ACC112 (cell line): Measurements from ENCODE around the gene SDE2.

Experiments used
- H2AFZ ChIP-seq: fragments of 200-600 bp; sonication (generic); one replicate; pipeline ENCODE4 v1.6.0; 2017; ENCODE audit warnings: antibody characterized with exemption, low read length; ENCODE audit not compliant: unreplicated experiment
- H3K27ac ChIP-seq: fragments of 200-600 bp; sonication (generic); 2 replicates; pipeline ENCODE4 v1.5.1; 2014; ENCODE audit warnings: low read depth, mild to moderate bottlenecking, antibody characterized with exemption, low read length, moderate library complexity
- H3K27me3 ChIP-seq: fragments of 200-600 bp; sonication (generic); 2 replicates; pipeline ENCODE4 v1.6.1; 2014; ENCODE audit warnings: mild to moderate bottlenecking, antibody characterized with exemption, low read length, moderate library complexity, mixed read lengths; ENCODE audit not compliant: insufficient read depth
- H3K36me3 ChIP-seq: fragments of 200-600 bp; sonication (generic); 2 replicates; pipeline ENCODE4 v1.6.1; 2016; ENCODE audit warnings: mild to moderate bottlenecking, antibody characterized with exemption, low read length, moderate library complexity, mixed read lengths; ENCODE audit not compliant: insufficient read depth
- H3K4me1 ChIP-seq: fragments of 200-600 bp; sonication (generic); one replicate; pipeline ENCODE4 v1.6.1; 2016; ENCODE audit warnings: low read length, mixed read lengths; ENCODE audit not compliant: insufficient read depth, unreplicated experiment, control insufficient read depth
- H3K4me3 ChIP-seq: fragments of 200-600 bp; sonication (generic); 2 replicates; pipeline ENCODE4 v1.5.1; 2014; ENCODE audit warnings: mild to moderate bottlenecking, low read depth, low read length
- H3K79me2 ChIP-seq: fragments of 200-600 bp; sonication (generic); one replicate; pipeline ENCODE4 v1.6.0; 2016; ENCODE audit warnings: low read length; ENCODE audit not compliant: control insufficient read depth, unreplicated experiment, insufficient read depth

SDE2 gene

DNA sequence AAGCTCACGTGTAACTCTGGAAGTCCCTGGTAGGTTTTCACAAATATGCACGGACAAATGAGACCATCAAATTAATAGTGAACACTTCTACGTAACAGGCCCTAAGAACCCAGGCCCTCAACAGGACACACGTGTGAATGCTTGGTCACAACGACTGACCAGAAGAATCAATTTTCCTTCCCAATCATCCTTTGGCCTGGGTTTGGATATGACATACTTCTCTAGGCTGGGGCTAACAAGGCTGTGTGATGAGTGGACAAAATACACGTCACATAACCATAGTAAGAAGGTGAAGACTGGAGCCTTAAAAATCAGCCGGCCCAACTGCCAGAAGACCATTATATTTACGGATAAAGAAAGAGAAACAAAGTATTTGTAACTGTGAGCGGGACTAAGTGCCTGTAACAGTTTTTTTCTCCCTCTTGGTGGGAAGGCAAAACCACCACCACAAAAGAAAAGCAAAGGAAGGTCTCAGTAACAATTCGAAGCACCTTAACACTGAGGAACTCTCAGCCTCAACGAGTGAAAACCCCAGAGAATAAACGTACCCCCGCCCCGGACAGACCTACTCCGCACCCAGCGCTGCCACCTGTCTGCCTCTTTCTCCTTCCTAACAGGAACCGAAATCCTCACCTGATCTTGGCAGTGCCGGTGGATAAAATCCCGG is 450 bp downstream of the SDE2 start:
- Histone ChIP-seq H3K4me1 (peaks cover 26% of the 10 kb centered on the region), H3K36me3 (no peaks in the 10 kb centered on the region), H3K4me3 (peak overlapping the region; percentile 84), H2AFZ (peak overlapping the region; percentile 36), H3K79me2 (peaks cover 51% of the 10 kb centered on the region), H3K27me3 (no peaks in the 10 kb centered on the region), H3K27ac (peak overlapping the region; percentile 61)

DNA sequence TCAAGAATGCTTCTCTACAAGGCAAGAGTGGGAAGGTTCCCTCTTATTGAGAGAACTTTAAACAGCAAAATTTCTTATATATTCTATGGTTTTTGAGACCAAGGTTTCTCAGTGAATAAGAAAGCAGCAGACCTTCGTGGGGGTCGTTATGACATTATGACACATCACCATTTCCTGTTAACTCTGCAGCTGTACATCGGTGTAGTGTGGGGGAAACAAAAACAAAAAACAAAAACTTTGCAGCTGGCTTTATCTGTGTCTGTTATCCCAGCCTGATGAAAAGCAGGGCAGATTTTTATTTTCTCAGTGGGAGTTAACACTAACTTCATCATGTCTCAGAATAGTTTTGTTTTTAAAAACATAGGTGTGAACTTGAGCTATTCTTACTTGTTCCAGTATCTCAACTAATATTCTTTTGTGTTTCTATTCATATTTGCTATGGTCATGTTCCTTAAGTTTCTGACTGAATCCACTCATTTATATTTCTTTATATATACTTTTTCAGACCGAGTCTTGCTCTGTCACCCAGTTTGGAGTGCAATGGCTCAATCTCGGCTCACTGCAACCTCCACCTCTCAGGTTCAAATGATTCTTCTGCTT is 2.1 kb downstream of the SDE2 start:
- Histone ChIP-seq H3K36me3 (peaks cover 7% of the 10 kb centered on the region), H3K4me3 (peak overlapping the region; percentile 84), H3K27ac (peak overlapping the region; percentile 31), H3K27me3 (no peaks in the 10 kb centered on the region), H3K4me1 (peaks cover 26% of the 10 kb centered on the region), H2AFZ (no peak overlapping the region), H3K79me2 (peaks cover 51% of the 10 kb centered on the region)

DNA sequence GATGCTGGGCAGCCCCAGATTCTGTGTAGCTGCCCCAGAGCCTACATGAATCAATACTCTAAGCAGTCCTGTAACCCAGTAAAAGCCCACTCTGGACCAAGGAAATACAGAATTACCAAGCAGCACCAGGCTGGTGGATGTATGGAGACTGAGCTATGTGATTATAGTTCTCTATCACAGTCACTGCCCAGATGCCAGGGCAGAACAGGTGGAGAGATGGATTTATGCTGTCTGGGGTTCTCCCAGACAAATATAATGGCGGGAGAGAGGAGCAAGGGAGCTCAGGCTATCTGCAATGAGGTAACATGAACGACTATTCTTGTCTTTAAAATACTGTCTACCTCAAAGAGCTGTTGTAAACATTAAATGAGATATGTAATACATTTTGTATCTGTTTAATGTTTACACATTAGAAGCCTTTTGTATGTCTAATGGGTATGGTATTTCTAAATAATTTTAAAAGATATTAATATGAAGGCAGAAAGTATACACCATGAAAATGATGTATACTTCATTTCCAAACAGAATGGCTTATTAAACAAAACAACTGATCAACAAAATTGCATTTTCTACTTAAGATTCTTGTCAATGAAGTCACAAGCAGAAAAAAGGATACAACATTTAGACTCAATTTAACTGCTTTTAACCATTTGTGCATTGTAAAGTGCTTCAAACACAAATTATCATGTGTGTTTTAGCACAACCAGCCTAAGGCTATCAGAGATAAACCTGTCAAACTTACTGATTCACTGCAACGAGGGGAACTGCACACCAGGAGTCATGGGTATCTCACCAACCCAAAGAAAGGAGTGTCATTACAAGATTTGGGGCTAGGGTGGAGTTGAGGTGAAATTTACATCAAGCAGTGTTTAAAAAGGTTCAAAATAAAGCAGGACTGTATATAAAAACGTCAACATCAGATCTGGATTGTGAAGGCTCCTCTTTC is 3.0 kb downstream of the SDE2 start:
- H3K36me3 ChIP-seq, result peaks cover 15% of the 10 kb centered on the region
- H2AFZ ChIP-seq, result no peak overlapping the region
- H3K27me3 ChIP-seq, result no peaks in the 10 kb centered on the region
- peak overlapping the region; percentile 31 for H3K27ac ChIP-seq
- H3K79me2 ChIP-seq, result peaks cover 51% of the 10 kb centered on the region
- H3K4me1 ChIP-seq, result peaks cover 26% of the 10 kb centered on the region
- H3K4me3 ChIP-seq, result peak overlapping the region; percentile 84

DNA sequence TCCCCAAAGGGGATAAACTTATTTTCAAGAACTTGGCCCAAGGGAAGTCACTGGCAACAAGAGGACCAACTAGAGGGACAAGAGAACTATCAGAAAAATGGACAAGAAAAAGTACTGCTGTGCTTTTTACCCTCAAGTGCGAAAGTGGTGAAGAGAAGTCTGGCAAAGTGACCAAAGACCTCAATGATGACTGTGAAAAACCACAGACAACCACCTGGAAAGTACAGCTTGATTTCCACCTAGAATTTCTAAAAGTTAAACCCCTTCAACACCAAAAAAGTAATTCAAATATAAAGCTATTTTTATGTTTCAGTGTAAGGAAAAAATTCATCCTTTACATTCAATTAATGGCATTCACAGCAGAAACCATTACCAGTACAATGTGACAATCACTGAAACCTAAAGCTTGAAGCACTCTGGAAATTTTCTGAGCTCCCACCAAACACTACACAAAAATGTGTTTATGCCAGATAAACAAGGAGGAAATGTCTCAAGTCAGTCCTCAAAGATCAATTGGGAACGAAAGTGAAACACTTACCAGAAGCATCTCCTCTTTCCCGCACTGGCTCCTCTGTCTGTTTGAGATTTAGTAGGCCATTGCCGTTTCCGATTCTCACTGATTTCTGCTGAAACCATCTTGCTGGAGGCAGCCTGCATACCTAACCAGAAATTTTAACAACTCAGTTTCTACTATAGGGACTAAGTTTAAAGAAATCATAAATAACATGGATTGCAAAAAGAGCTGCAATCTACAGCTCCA is 8.3 kb downstream of the SDE2 start:
- Histone ChIP-seq H3K4me3 (no peak overlapping the region), H3K36me3 (peaks cover 27% of the 10 kb centered on the region), H3K27ac (no peak overlapping the region), H3K4me1 (peaks cover 2% of the 10 kb centered on the region), H3K79me2 (peaks cover 24% of the 10 kb centered on the region), H3K27me3 (no peaks in the 10 kb centered on the region), H2AFZ (no peak overlapping the region)

DNA sequence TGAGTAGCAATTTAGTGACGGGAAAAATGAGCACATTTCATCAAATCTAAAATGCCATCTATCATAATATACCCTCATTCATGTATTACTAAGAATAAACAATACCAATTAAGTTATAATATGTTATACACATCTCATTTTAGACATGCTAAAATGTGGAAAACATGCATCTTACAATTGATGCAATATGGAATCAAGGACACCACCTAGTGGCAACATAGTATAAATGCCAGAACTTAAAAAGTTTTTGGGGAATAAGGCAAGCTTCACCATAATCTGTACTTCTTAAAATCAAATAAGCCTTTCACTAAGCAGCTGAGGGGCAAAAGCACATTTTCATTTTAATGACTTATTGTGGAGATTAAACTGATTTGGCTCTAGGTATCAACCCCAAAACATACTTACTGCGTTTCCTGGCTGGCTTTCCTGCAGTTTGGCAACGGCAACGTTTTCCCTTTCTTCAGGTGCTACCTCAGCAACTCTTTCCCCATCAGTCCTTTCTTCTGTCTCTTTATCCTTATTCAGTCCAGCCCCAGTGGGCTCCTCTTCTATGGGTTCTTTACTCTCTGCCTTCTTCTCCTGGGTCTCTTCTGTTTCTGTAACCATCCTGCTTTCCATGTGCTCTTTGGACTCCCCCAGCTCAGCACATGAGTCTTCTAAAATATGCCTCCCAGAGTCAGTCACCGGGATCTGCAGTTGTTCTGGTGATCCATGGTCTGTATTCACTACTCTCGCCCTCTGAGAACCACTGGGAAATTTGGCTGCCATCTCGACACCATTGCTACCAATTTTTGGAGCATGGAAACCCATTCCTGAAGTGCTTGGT is 11.4 kb downstream of the SDE2 start:
- Histone ChIP-seq H3K4me1 (no peaks in the 10 kb centered on the region), H3K36me3 (peaks cover 48% of the 10 kb centered on the region)

GRCh38 chr1:225981714-225982113 is 17.4 kb downstream of the SDE2 start:
- Histone ChIP-seq H3K4me3 (no peak overlapping the region), H3K4me1 (no peaks in the 10 kb centered on the region), H3K79me2 (peaks cover 3% of the 10 kb centered on the region), H2AFZ (no peak overlapping the region), H3K36me3 (peaks cover 42% of the 10 kb centered on the region), H3K27ac (no peak overlapping the region), H3K27me3 (no peaks in the 10 kb centered on the region)

More for the DNA sequence above, 11.4 kb downstream of the SDE2 start:
- no peaks in the 10 kb centered on the region for H3K27me3 ChIP-seq
- no peak overlapping the region for H3K27ac ChIP-seq
- H3K4me3 ChIP-seq, result no peak overlapping the region
- H3K79me2 ChIP-seq, result peaks cover 5% of the 10 kb centered on the region
- H2AFZ ChIP-seq, result no peak overlapping the region

GRCh38 chr1:225980005-225980836 is 18.9 kb downstream of the SDE2 start:
- Histone ChIP-seq H2AFZ (no peak overlapping the region), H3K4me3 (no peak overlapping the region), H3K27ac (no peak overlapping the region), H3K27me3 (no peaks in the 10 kb centered on the region), H3K4me1 (no peaks in the 10 kb centered on the region), H3K36me3 (peaks cover 30% of the 10 kb centered on the region), H3K79me2 (no peaks in the 10 kb centered on the region)

GRCh38 chr1:225979421-225979820 is 19.7 kb downstream of the SDE2 start:
- Histone ChIP-seq H3K27me3 (no peaks in the 10 kb centered on the region), H3K27ac (no peak overlapping the region), H3K36me3 (peaks cover 24% of the 10 kb centered on the region), H3K4me1 (no peaks in the 10 kb centered on the region), H2AFZ (no peak overlapping the region), H3K4me3 (no peak overlapping the region), H3K79me2 (no peaks in the 10 kb centered on the region)
